HuH-7.5 (cell line): Measurements from ENCODE around the gene KRT26.

Experiments
- DNase-seq: peaks from one replicate; pipeline ENCODE4 v3.0.0; 2011; ENCODE audit warnings: low spot score

KRT26 gene

GRCh38 chr17:40727447-40728231 is 44.4 kb downstream of the KRT26 start:
- DNase-seq, result no peak

- DNase-seq, result peak; percentile 10
Observed at GRCh38 chr17:40726919-40727318, 45.1 kb downstream of the KRT26 start.

GRCh38 chr17:40724656-40725055 is 47.3 kb downstream of the KRT26 start:
- DNase-seq, result no peak

DNA sequence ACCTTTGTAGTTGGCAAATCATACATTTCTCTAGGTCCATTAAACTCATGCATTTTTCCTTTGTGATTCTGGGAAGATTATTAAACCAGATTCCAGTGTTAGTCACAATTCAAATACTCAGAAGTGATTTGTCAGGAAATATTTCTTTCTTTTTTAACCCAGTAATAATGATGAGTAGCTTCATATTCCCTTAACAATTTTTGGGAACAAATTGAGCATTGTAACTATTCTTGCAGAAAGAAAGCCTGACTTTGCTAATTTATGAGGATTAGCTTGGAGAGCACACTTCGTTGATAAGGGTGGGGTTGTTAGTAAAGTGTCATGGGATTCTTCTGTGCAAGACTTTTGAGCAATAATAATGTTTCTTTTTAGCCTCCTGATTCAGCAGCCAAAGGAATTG is 49.8 kb downstream of the KRT26 start:
- no peak for DNase-seq

DNA sequence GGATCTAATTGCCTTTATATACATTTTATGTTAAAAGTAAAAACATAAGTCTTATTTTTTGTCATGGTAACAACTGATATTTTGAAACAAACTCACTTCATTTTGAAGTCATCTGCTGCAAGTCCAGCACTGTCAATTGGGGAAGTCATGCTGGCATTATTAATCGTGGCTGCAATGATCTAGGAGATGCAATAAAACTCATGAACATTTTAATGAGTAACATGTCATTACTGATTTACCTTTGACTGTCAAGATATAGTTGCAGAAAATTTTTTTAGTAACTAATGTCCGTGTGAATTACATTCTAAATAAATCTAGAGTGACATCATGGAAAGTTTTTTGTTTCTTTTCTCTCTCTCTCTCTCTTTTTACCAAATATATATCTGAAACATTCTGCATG is 51.1 kb downstream of the KRT26 start:
- no peak for DNase-seq

- DNase-seq, result no peak
Observed at GRCh38 chr17:40718930-40719329, 53.1 kb downstream of the KRT26 start.

- DNase-seq, result no peak
Observed at GRCh38 chr17:40717776-40718175, 54.2 kb downstream of the KRT26 start.
